NCI-H69 (cell line): ENCODE results near the gene AKR1C8.
A peak's percentile ranks its signal among the peaks of the same experiment; 100 is the strongest.
"Not testable (repeated sequence)": the region's sequence is repeated elsewhere in the genome, so short reads cannot be mapped to it uniquely, and the experiment has no call there.

Experiments used
- DNase-seq: peaks from one replicate; lab custom pipeline; 2025; lab: John Stamatoyannopoulos, UW

Gene AKR1C8

DNA sequence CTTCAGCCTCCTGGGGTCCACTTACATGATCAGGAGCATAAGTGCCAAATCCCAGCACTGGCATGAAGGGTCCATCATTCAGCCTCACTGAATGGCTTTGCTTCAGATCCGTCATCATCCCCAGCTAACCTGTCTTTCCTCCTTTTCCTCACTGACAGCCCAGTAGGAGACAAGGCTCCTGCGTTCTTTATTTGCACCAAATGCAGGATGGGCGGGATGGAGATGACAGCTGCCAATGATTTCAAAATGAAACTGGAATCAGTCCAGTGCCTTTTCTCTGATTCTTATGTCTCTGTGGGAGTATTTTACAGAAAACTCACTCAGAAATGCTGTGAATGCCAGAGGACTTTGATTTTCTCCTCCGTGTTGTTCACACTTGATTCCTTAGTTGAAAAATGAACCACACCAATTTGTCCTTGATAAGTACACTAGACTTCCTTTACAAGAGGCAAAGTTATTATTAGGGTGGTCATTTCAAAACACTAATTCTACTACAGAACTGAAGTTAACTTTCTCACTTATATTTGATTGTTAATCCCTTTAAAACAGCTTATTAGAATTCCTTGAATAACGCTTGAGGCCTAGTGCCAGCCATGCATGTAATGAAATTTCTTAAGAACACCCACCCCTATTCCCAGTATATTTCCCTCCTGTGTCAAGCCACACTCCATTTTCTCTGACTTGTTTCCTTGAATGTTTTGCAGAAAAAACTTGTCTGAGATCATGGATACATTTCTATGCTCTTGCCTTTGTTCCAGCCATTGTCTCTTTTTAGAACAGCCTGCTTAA, at the start of gene AKR1C8:
AKR1C8 (minus strand) TSS at position 164 of the 789 bp plus-strand sequence; CDS start at position 118, 46 bp downstream.
- DNase-seq = no peak

DNA sequence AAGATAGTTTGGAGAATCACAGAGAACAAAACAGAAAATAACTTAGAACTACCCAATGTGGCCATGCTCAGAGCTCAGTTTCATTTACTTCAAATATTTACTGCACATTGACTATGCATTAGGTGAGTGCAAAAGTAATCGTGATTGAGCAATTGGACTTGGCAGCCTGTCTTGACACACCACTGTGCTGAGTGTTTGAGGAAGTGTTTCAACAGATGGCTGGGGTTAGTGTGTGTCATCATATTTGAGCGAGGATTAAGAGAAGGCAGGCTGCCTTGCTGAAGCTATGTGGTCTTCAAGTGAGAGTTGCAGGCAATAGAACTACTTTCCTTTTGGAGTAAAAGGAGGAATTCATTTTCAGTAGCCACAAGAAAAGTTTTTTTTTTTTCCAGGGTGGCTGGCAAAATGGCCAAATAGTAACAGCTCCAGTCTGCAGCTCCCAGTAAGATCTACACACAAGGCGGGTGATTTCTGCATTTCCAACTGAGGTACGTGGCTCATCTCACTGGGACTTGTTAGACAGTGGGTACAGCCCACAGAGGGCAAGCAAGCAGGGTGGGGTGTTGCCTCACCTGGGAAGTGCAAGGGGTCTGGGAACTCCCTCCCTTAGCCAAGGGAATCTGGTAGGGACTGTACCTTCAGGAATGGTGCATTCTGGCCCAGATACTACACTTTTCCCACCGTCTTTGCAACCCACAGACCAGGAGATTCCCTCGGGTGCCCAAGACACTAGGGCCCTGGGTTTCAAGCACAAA, 49.3 kb upstream of the AKR1C8 start:
- DNase-seq = peak; percentile 75

DNA sequence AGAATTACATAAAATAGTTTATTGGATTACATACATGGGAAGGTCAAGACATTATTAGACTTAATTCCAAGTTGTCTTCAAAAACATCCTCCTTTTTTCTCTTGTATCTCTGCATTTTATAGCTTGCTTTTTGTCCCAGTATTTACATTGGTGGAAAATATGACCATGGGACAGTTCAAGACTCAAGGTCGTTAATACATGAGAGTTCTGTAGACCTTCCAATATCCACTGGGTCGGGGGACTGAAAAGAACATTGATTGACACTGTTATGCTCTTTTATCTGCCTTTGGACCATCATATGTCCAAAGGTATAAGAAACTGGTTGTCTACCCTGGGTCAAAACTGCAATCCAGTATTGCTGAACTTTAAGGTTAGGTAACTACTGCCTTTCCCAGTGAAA, 48.4 kb upstream of the AKR1C8 start:
- no peak for DNase-seq

DNA sequence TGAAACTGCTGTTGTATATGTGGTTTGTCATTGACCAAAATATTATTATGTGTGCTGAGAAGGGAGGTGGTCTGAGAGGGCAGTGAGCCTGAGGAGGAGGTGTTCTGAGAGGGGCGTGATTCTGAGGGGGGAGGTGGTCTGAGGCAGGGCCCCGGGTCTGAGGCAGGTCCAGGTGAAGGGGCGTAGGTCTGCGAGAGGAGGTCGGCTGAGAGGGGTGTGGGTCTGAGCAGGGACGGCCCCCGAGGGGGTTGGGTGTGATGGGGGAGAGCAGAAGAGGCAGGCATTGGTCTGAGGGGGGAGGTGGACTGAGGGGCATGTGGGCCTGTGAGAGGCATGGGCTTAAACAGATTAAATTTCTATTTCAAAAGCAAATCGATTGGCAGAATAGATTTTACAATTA, 44.1 kb upstream of the AKR1C8 start:
- DNase-seq = no peak

DNA sequence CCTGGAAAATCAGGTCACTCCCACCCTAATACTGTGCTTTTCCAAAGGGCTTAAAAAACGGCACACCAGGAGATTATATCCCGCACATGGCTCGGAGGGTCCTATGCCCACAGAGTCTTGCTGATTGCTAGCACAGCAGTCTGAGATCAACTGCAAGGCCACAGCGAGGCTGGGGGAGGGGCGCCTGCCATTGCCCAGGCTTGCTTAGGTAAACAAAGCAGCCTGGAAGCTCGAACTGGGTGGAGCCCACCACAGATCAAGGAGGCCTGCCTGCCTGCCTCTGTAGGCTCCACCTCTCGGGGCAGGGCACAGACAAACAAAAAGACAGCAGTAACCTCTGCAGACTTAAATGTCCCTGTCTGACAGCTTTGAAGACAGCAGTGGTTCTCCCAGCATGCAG, 38.0 kb upstream of the AKR1C8 start:
- peak; percentile 14 for DNase-seq

DNA sequence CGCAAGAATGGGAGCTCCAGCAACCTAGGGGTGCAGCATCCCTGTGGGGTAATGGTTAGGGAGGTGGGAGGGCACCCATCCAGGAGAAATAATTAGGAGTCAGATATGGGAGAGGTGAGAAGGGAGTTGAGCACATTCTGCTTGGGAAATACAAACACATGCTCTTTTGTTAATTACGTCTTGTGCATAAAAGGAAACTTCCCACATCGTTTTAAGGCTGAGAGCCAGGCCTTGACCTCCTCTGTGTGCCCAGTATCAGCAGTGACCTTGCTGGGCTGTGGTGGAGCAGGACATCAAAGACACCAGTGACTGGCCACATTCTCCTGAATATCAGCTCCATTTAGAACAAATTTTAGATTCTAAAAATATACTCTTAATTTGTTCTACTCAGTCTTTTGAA, 34.3 kb upstream of the AKR1C8 start:
- no peak for DNase-seq

DNA sequence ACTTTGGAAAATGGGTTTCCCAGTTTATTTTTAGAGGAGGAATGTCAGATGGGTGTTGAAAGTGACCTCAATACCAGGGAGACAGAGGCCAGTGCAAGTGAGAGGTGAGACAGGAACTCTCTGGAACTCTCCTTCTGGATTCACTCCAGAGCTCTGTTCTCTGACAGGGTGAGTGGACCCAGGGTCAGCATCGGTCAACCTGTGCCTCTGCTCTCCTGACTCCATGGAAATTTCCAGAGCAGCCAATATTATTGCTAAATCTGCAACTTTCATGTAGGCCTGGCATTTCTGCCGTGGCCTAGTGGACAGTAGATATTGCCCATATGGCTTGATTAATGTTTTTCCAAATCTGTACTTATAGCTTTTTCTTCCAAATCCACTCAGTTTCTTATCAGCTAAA, 31.9 kb upstream of the AKR1C8 start:
- no peak for DNase-seq

DNA sequence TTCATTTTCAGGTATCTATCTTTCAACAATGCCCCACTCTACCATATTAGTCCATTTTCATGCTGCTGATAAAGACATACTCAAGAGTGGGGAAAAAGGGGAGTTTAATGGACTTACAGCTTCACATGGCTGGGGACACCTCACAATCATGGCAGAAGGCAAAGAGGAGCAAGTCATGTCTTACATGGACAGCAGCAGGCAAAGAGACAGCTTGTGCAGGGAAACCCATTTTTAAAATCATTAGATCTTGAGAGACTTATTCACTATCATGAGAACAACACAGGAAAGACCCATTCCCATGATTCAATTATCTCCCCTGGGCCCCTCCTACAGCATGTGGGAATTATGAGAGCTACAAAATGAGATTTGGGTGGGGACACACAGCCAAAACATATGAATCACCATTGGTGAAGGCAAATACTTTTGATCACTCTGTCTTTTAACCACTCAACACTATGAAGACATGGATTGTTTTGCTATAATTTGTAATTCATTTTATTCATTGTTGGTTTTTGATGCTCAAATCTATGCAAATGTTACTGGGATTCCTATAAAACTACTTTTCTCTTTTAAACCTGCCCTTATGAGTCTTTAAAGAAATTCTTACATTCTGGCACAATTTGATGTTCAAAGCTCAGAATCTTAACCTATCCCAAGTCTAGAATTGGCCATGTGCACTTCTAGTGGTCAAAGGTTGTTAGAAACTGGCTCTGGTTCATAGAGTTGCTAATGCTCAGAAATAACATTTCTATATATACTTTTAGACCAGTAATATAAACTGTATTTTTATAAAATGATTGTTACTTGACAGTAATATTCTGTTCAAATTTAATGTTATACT, 27.0 kb upstream of the AKR1C8 start:
- DNase-seq = no peak

DNA sequence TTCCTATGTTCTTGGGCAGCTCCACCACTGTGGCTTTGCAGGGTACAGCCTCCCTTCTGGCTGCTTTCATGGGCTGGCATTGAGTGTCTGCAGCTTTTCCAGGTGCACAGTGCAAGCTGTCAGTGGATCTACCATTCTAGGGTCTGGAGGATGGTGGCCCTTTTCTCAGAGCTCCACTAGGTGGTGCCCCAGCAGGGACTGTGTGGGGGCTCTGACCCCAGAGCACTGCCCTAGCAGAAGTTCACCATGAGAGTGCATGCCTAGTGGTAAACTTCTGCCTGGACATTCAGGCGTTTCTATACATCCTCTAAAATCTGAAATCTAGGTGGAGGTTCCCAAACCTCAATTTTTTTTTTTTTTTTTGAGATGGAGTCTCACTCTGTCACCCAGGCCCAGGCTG, 25.3 kb upstream of the AKR1C8 start:
- DNase-seq = not testable (repeated sequence)

DNA sequence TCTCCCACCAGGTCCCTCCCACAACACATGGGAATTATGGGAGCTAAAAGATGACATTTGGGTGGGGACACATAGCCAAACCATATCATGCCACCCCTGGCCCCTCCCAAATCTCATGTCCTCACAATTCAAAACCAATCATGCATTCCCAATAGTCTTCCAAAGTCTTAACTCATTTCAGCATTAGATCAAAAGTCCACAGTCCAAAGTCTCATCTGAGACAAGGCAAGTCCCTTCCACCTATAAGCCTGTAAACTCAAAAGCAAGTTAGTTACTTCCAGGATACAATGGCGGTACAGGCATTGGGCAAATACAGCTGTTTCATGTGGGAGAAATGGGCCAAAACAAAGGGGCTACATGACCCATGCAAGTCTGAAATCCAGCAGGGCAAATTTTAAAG, 24.8 kb upstream of the AKR1C8 start:
- DNase-seq = not testable (repeated sequence)

DNA sequence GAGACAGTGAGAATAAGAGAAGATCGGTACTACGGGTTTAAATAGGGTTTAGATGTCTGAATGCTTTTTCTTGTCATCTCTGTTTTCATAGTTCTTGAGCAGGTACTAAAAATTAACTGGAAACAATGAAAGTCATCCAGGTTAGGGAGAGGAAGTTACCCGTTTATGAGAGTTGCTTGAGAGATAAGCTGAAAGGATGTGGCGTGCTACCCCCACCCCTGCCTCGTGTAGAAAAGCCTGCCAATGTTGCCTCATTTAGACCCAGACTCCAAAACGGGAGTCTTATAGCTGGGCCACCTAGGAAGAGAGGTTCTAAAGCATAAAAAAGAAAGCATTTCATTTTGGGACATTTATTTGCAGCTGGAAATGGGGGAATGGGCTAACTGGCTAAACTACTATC, 21.8 kb upstream of the AKR1C8 start:
- no peak for DNase-seq

DNA sequence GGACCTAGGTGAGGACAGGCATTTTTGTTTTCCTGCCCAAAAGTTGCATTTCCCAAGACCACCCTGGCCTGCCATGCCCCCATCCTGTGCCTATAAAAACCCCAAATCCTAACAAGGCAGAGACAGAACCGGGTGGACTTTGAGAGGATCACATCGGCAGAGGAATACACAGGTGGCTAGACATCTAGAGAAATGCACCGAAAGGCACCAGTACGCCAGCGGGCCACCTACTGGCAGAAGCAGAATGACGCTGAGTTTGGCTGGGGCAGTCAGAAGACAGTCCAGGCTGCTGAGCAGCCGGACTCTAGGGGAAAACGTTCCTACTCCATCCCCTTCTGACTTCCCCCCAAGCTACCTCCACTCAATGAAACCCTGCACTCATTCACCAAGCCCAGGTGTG, 14.4 kb upstream of the AKR1C8 start:
- DNase-seq = no peak

DNA sequence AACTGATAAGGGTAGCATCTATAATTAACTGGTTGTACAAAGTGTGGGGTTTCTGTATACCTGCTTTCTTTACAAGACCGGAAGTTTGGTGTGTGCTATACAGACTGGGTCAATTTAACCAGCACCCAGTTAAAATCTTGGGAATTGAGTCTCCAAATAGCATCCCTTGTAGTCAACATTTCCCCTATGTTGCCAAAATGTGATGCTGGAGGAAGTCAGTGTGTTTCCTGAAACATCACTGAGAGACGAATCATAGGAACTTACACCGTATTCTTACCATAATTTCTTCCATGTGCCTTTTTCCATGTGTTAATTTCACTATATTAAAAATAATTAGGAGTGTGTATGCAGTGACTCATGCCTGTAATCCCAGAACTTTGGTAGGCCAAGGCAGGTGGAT, 13.4 kb upstream of the AKR1C8 start:
- DNase-seq = no peak

DNA sequence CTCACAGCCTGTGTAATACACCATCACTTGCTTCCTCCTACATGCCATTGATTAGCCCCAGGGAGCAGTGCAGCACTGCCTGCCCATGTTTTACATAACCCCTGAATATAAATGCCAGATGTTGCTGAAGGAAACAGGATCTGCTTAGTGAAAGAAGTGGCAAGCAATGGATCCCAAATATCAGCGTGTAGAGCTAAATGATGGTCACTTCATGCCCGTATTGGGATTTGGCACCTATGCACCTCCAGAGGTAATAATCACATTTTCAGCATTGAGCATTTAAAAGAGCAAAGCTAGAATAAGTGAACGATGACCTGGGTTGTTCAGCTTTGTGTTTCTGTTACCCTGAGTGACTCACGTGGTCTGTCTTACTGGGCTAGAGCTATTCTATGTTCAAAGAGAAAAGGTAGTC, 11.8 kb upstream of the AKR1C8 start, which contains the start of gene AKR1C4:
AKR1C4 (plus strand) TSS at position 136 of the 412 bp plus-strand sequence; CDS start at position 167, 31 bp downstream.
- DNase-seq = peak; percentile 38

DNA sequence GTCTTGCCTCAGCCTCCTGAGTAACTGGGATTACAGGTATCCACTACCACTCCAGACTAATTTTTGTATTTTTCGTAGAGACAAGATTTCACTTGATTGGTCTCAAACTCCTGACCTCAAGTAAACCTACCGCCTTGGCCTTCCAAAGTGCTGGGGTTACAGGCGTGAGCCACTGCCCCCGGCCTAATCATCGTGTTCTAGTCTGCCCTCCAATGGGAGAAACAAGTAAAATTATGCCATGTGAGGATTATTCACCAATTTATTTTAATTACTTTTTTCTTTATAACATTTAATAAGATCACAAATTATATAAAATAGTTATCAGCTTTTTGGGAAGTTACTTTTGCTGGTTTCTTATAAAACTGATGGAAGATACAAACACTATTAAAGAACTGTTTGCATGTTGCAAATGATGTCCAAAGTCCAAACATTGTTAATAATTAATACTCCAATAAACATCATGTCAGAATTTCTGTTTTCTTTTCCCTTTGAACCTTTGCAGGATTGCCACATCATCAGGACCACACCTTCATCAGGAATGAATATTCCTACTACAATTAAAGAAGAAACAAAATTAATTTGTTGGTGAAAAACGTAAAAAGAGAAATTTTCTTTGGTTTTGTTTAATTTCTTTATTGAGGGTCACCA, 10.9 kb upstream of the AKR1C8 start:
- no peak for DNase-seq

DNA sequence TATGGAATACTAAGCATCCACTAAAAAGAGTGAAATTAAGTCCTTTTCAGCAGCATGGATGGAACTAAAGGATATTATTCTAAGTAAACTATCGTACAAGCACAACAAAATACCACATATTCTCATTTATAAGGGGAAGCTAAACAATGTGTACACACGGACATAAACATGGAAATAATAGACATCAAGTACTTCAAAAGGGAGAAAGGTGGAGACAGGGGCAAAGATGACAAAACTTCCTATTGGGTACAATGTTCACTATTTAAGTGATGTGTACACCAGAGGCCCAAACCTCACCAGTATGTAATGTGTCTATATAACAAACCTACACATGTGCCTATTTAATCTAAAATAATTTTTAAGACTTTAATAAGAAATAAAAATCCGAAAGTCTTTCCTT, 9.5 kb upstream of the AKR1C8 start:
- DNase-seq = no peak

DNA sequence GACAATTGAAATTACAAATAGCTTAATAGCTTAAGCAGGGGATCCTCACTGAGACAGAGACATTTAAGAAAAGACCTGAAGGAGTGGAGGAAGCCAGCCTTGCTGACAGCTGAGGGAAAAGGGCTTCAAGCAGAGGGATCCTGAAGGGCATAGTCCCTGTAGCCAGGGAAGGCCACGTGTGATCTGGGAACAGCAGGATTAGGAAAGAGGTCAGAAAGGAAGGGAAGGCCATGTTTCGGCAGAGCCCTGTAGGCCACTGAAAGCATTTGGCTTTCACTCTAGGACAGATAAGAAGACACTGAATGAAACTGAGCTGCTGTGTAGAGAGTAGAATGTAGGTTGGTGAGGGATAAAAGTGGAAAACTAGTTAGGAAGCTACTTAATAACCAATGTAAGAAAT, 3.4 kb upstream of the AKR1C8 start:
- DNase-seq = no peak

DNA sequence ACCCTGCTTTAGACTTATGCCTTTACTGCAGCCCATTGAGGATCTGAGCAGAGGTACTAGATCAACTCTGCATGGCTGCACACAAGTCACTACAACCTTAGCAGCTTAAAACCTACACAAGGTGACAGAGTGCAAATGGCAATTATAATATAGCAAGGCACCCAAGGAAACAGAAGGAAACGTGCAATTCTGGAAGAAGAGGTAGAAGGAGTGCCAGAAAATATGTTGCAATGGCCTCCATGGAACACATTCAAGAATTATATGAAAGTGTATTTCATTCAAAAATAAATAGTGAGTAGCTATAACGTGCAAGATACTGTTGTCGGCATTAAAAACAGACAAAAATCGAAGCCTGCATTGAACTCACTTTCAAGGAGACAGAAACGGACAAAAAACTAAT, 2.9 kb upstream of the AKR1C8 start:
- DNase-seq = no peak

DNA sequence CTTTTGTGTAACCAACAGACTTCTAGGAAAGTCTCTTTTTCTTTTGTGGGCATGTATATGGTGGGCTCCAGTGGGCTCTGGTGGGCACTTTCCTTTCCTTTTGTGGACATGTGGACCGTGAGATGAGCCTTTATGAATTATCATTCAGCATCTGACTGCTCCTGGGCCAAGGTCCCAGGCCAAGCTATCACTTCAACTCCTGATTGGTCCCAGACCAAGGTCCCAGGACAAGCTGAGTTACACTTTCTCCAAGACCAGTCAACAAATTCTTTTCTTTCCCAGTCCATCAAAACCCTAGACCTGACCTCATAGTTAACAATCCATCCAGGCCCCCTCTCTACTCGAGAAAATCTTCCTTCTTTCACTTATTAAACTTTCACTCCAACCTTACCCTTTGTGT, 1.0 kb downstream of the AKR1C8 start:
- DNase-seq = no peak

DNA sequence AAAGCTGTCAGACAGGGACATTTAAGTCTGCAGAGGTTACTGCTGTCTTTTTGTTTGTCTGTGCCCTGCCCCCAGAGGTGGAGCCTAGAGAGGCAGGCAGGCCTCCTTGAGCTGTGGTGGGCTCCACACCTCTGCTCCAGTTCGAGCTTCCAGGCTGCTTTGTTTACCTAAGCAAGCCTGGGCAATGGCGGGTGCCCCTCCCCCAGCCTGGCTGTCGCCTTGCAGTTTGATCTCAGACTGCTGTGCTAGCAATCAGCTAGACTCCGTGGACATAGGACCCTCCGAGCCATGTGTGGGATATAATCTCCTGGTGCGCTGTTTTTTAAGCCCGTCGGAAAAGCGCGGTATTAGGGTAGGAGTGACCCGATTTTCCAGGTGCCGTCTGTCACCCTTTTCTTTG, 4.4 kb downstream of the AKR1C8 start:
- not testable (repeated sequence) for DNase-seq

DNA sequence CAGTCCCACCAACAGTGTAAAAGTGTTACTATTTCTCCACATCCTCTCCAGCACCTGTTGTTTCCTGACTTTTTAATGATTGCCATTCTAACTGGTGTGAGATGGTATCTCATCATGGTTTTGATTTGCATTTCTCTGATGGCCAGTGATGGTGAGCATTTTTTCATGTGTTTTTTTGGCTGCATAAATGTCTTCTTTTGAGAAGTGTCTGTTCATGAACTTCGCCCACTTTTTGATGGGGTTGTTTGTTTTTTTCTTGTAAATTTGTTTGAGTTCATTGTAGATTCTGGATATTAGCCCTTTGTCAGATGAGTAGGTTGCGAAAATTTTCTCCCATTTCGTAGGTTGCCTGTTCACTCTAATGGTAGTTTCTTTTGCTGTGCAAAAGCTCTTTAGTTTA, 9.4 kb downstream of the AKR1C8 start:
- not testable (repeated sequence) for DNase-seq

DNA sequence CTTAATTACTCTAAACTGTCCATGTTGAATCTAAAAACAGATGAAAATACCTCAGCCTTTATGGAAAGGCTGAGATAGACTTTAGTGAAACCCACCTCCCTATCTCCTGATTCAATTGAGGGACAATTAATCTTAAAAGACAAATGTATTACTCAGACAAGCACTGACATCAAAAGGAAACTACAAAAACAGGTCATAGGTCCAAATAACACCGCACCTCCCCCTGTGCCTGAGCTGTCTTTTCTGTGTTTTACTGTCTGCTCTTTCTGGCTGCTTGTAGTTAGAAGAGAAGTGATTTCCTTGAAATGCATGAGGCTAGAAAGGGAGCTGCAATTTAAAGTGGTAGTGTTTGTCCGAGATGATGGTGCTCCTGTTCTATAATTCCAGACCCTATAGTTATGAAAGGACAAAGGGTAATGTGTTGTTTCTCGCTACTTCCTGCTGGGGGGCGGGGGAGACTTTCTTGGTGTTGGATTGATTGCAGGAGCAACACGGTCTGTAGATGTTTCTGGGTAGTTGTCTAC, 16.0 kb downstream of the AKR1C8 start:
- peak; percentile 18 for DNase-seq
